GM12891 (cell line): ENCODE results near the gene RASA3.

ENCODE experiments used
- DNase-seq: peaks from one replicate; pipeline ENCODE4 v3.0.0; 2011; ENCODE audit warnings: low spot score; ENCODE audit not compliant: insufficient read length
- FAIRE-seq: peaks from 2 replicates; lab custom pipeline; 2011; peaks lifted over from hg19 to GRCh38; lab: Jason Lieb, UNC
- PAX5 ChIP-seq: IDR thresholded peaks from 2 replicates; pipeline ENCODE4 v1.6.1; 2011; ENCODE audit warnings: low read length, moderate library complexity, mild to moderate bottlenecking; ENCODE audit not compliant: insufficient read depth, severe bottlenecking
- POLR2A ChIP-seq: IDR thresholded peaks from 2 replicates; pipeline ENCODE4 v1.6.1; 2011; ENCODE audit warnings: low read depth, low read length, control low read depth
- POLR2AphosphoS5 ChIP-seq: IDR thresholded peaks from 2 replicates; pipeline ENCODE4 v1.6.1; 2011; ENCODE audit warnings: low read depth, low read length, control low read depth
- POU2F2 ChIP-seq: IDR thresholded peaks from 2 replicates; pipeline ENCODE4 v1.6.1; 2011; ENCODE audit warnings: low read depth, mild to moderate bottlenecking, control low read depth, low read length, moderate library complexity
- SPI1 ChIP-seq: IDR thresholded peaks from 2 replicates; pipeline ENCODE4 v1.6.1; 2011; ENCODE audit warnings: low read depth, low read length, control low read depth
- TAF1 ChIP-seq: IDR thresholded peaks from 2 replicates; pipeline ENCODE4 v1.6.1; 2011; ENCODE audit warnings: low read depth, low read length, control low read depth

Gene RASA3

GRCh38 chr13:113962386-113962785, 170.0 kb downstream of the RASA3 start:
- no peak for DNase-seq
- TF ChIP-seq TAF1, result no peak
- TF ChIP-seq POU2F2, result no peak
- TF ChIP-seq POLR2A, result no peak
- TF ChIP-seq POLR2AphosphoS5, result no peak
- no peak for TF ChIP-seq SPI1
- no peak for FAIRE-seq

GRCh38 chr13:113960276-113960948, 172.0 kb downstream of the RASA3 start:
- FAIRE-seq (no peak), DNase-seq (no peak)
- no peak for TF ChIP-seq POU2F2
- TF ChIP-seq SPI1, result no peak
- TF ChIP-seq POLR2AphosphoS5, result no peak
- TF ChIP-seq TAF1, result no peak
- TF ChIP-seq PAX5, result no peak
- no peak for TF ChIP-seq POLR2A

- no peak for FAIRE-seq
- DNase-seq, result no peak
- TF ChIP-seq POU2F2 (no peak), PAX5 (no peak), TAF1 (no peak), SPI1 (no peak), POLR2A (no peak), POLR2AphosphoS5 (no peak)
These were observed 173.2 kb downstream of the RASA3 start for GRCh38 chr13:113959198-113959597.

- no peak for DNase-seq
- no peak for FAIRE-seq
- TF ChIP-seq POU2F2, result no peak
- no peak for TF ChIP-seq TAF1
- TF ChIP-seq SPI1, result no peak
- TF ChIP-seq POLR2AphosphoS5, result no peak
- TF ChIP-seq PAX5, result no peak
- no peak for TF ChIP-seq POLR2A
These were observed 174.1 kb downstream of the RASA3 start for GRCh38 chr13:113958373-113958772.

- DNase-seq (no peak), FAIRE-seq (no peak)
- TF ChIP-seq TAF1 (no peak), POU2F2 (no peak), POLR2A (no peak), POLR2AphosphoS5 (no peak), SPI1 (no peak), PAX5 (no peak)
These were observed 175.9 kb downstream of the RASA3 start for GRCh38 chr13:113956571-113956970.

- no peak for FAIRE-seq
- no peak for TF ChIP-seq TAF1
- no peak for TF ChIP-seq PAX5
- TF ChIP-seq POU2F2, result no peak
- no peak for DNase-seq
These were observed 176.7 kb downstream of the RASA3 start for GRCh38 chr13:113955691-113956090.

- DNase-seq, result no peak
- no peak for TF ChIP-seq POLR2A
- no peak for TF ChIP-seq TAF1
- no peak for TF ChIP-seq SPI1
- FAIRE-seq, result no peak
These were observed 177.2 kb downstream of the RASA3 start for GRCh38 chr13:113955235-113955634.

- TF ChIP-seq SPI1, result no peak
- TF ChIP-seq TAF1, result no peak
- TF ChIP-seq POU2F2, result no peak
- no peak for TF ChIP-seq PAX5
- TF ChIP-seq POLR2A, result no peak
- TF ChIP-seq POLR2AphosphoS5, result no peak
- no peak for DNase-seq
- no peak for FAIRE-seq
These were observed 178.2 kb downstream of the RASA3 start for GRCh38 chr13:113954046-113954835.

GRCh38 chr13:113953561-113953960, 178.9 kb downstream of the RASA3 start:
- FAIRE-seq, result no peak
- TF ChIP-seq POLR2A, result no peak
- TF ChIP-seq POU2F2, result no peak
- no peak for TF ChIP-seq SPI1
- TF ChIP-seq POLR2AphosphoS5, result no peak
- no peak for TF ChIP-seq TAF1
- no peak for TF ChIP-seq PAX5

GRCh38 chr13:113952983-113953520, 179.4 kb downstream of the RASA3 start:
- no peak for TF ChIP-seq PAX5
- TF ChIP-seq TAF1, result no peak
- TF ChIP-seq POLR2AphosphoS5, result no peak
- no peak for TF ChIP-seq POU2F2
- TF ChIP-seq SPI1, result no peak
- no peak for TF ChIP-seq POLR2A
- FAIRE-seq, result no peak
- no peak for DNase-seq

More at GRCh38 chr13:113953561-113953960, 178.9 kb downstream of the RASA3 start:
- DNase-seq, result no peak
